Sigmoid colon (tissue), 7 donors: ENCODE measurements around the gene RPS15. TPM values are rescaled to one million over a fixed set of nuclear protein-coding genes. Genes with fewer than 3 reads are reported as not detected.

Experiments used
- DNase-seq: peaks from one replicate; pipeline ENCODE4 v3.0.0-alpha.2; 2019
- H3K27ac ChIP-seq, 4 donors: fragments of 200-600 bp; sonication (generic); one replicate each; pipeline ENCODE4 v1.5.1; 2016 to 2019; ENCODE audit warnings: mild to moderate bottlenecking in 1 of 4
- H3K27me3 ChIP-seq, 3 donors: fragments of 200-600 bp; sonication (generic); one replicate each; pipeline ENCODE4 v1.5.1; 2019; ENCODE audit warnings: mild to moderate bottlenecking in 1 of 3
- H3K36me3 ChIP-seq, 4 donors: fragments of 200-600 bp; sonication (generic); one replicate each; pipeline ENCODE4 v1.5.1; 2016 to 2019
- H3K4me1 ChIP-seq, 4 donors: fragments of 200-600 bp; sonication (generic); one replicate each; pipeline ENCODE4 v1.5.1; 2017 to 2019
- H3K4me3 ChIP-seq, 4 donors: fragments of 200-600 bp; sonication (generic); one replicate each; pipeline ENCODE4 v1.5.1; 2017 to 2019; ENCODE audit warnings: mild to moderate bottlenecking in 2 of 4, moderate library complexity in 1 of 4
- H3K9me3 ChIP-seq, 4 donors: fragments of 200-600 bp in 3 of 4; sonication (generic) in 3 of 4; one replicate each; pipeline versions ENCODE4 v1.5.1 to v1.6.1; 2013 to 2019
- EP300 ChIP-seq, 4 donors: sonication (generic); formaldehyde crosslinking; IDR thresholded peaks; one replicate each; pipeline ENCODE4 v1.6.1; 2017; ENCODE audit warnings: antibody characterized with exemption in 4 of 4
- POLR2A ChIP-seq, 2 donors: fragments of 450-650 bp; IDR thresholded peaks; one replicate each; pipeline ENCODE4 v1.6.1; 2016; ENCODE audit warnings: antibody characterized with exemption in 2 of 2, mild to moderate bottlenecking in 2 of 2, moderate library complexity in 2 of 2
- POLR2AphosphoS5 ChIP-seq, 4 donors: sonication (generic); formaldehyde crosslinking; IDR thresholded peaks; one replicate each; pipeline ENCODE4 v1.6.1; 2017; ENCODE audit warnings: antibody characterized with exemption in 4 of 4
- WGBS, 2 donors: extraction: QIAGEN DNeasy Blood & Tissue Kit; methylation state at CpG; one replicate each; pipeline ENCODE4 v1.1.7; 2013; 5-methylcytosine and 5-hydroxymethylcytosine counted together
- intact Hi-C: fragments of 100-400 bp; cut with DNase I; formaldehyde crosslinking; loops from one replicate; pipeline ENCODE4 v1.15.1; 2023
- polyA plus RNA-seq, 3 donors: library from polyadenylated mRNA; stranded (reverse); fragments of 200-250 nt; gene quantifications; one replicate each; pipeline ENCODE4 v1.2.3, GENCODE V29; 2013
- total RNA-seq, 4 donors: library from RNA; depleted of rRNA; stranded (reverse); fragments of >200 nt; gene quantifications; one replicate each; pipeline ENCODE4 v1.1.0, GENCODE V29; 2016
- TF ChIP-seq, protein P1 (sequence below), 4 experiments: fragments of 450-650 bp in 3 of 4; fragments of 200-600 bp in 1 of 4; IDR thresholded peaks; one replicate each; pipeline ENCODE4 v1.5.1; 2016 to 2019; ENCODE audit warnings: antibody characterized with exemption in 4 of 4, mild to moderate bottlenecking in 3 of 4, moderate library complexity in 2 of 4
- donor health status: healthy with polysubstance abuse.
- donor health status: Bipolar disorder and iron deficiency.
- donor health status: healthy.

The RPS15 gene
- total and polyA plus RNA-seq, 7 donors: 2,516 to 5,641 (median 3,724) TPM

DNA sequence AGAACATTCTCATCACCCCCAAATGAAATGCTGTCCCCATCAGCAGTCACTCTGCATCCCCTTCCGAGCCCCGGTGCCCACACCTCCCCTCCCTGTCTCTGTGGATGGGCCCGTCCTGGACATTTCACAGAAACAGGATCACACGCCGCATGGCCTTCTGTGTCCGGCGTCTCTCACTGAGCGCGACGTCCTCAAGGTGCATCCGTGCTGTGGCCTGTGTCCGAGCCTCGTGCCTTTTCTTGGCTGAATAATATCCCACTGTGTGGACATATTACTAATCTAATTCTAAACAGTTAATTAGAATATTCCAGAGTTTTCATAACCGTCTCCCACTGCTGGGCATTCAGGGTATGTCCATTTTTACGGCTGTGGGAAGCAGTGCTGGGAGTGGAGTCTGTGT, 45.8 kb upstream of the RPS15 start:
- Histone ChIP-seq H3K4me3 (no peak overlapping the region), H3K27me3 (no peaks in the 10 kb centered on the region), H3K4me1 (peaks cover 0 to 22% (median 12%) of the 10 kb centered on the region in 4 donors), H3K27ac (no peak overlapping the region), H3K36me3 (peaks cover 20 to 71% (median 53%) of the 10 kb centered on the region in 4 donors), H3K9me3 (no peaks in the 10 kb centered on the region)
- intact Hi-C loops: no loop called here
- no peak for DNase-seq
- WGBS, 2 donors: 96 to 97% methylated on average over 15 of the region's 15 CpGs
- no peak for TF ChIP-seq POLR2AphosphoS5 (IDR thresholded peaks at IDR 0.05)
- TF ChIP-seq, protein P1, sequence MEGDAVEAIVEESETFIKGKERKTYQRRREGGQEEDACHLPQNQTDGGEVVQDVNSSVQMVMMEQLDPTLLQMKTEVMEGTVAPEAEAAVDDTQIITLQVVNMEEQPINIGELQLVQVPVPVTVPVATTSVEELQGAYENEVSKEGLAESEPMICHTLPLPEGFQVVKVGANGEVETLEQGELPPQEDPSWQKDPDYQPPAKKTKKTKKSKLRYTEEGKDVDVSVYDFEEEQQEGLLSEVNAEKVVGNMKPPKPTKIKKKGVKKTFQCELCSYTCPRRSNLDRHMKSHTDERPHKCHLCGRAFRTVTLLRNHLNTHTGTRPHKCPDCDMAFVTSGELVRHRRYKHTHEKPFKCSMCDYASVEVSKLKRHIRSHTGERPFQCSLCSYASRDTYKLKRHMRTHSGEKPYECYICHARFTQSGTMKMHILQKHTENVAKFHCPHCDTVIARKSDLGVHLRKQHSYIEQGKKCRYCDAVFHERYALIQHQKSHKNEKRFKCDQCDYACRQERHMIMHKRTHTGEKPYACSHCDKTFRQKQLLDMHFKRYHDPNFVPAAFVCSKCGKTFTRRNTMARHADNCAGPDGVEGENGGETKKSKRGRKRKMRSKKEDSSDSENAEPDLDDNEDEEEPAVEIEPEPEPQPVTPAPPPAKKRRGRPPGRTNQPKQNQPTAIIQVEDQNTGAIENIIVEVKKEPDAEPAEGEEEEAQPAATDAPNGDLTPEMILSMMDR (IDR thresholded peaks at IDR 0.05): no peak
- no peak for TF ChIP-seq EP300 (IDR thresholded peaks at IDR 0.05)
- TF ChIP-seq POLR2A (IDR thresholded peaks at IDR 0.05): no peak

DNA sequence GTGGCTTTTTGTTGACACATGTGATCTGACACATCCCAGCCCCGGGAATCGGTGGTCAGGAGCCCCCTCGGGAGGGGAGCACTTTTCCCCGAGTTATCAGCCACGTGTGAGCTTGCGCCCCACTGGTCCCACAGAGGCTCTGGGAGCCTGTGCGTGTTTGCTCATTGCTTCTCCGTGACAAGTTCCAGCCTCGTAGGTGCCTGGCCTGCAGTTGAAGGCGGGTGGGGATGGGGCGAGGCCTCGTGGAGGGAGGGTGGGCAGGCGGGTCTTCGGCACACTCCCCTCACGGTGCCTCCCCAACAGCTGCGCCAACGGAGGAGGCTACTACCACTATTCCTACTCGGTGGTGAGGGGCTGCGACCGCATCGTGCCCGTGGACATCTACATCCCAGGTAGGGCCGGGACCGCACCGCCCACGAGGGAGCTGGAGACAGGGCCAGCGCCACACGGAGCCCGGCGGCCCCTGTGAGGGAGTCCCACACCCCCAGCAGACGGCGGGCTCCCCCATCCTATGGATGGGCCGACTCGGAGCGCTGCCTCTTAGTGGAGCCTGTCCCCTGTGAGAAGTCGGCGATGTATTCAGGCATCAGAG, 45.2 kb upstream of the RPS15 start:
- no peak overlapping the region for H3K4me3 ChIP-seq
- peaks cover 0 to 19% (median 11%) of the 10 kb centered on the region in 4 donors for H3K4me1 ChIP-seq
- no peak overlapping the region for H3K27ac ChIP-seq
- H3K27me3 ChIP-seq: no peaks in the 10 kb centered on the region
- 93 to 95% methylated on average over 37 of the region's 37 CpGs for WGBS, 2 donors
- TF ChIP-seq EP300 (IDR thresholded peaks at IDR 0.05): no peak
- TF ChIP-seq POLR2AphosphoS5 (IDR thresholded peaks at IDR 0.05): no peak
- TF ChIP-seq POLR2A (IDR thresholded peaks at IDR 0.05): no peak
- TF ChIP-seq, protein P1 (IDR thresholded peaks at IDR 0.05): no peak
- intact Hi-C loops: no loop called here
- H3K9me3 ChIP-seq: no peaks in the 10 kb centered on the region
- DNase-seq: no peak
- peaks cover 19 to 66% (median 51%) of the 10 kb centered on the region in 4 donors for H3K36me3 ChIP-seq

DNA sequence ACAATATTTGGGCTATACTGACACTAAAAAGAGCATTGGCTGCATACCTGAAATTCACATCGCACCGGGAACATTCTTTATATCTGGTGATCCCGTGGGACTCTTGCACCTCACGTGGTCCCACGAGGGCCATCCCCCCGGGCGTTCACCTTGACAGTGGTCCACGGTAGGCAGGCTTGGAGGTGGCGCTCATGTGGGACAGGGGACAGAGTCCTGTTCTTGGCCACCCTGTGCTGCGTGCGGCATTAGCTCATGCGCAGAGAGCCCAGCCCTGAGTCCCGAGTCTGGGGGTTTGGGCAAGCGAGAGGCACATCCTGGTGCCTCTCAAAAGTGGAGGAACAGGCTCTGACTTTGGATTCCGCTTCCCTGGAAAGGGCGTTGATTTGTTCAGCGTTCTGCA, 44.4 kb upstream of the RPS15 start:
- no peaks in the 10 kb centered on the region for H3K27me3 ChIP-seq
- intact Hi-C loops: no loop called here

DNA sequence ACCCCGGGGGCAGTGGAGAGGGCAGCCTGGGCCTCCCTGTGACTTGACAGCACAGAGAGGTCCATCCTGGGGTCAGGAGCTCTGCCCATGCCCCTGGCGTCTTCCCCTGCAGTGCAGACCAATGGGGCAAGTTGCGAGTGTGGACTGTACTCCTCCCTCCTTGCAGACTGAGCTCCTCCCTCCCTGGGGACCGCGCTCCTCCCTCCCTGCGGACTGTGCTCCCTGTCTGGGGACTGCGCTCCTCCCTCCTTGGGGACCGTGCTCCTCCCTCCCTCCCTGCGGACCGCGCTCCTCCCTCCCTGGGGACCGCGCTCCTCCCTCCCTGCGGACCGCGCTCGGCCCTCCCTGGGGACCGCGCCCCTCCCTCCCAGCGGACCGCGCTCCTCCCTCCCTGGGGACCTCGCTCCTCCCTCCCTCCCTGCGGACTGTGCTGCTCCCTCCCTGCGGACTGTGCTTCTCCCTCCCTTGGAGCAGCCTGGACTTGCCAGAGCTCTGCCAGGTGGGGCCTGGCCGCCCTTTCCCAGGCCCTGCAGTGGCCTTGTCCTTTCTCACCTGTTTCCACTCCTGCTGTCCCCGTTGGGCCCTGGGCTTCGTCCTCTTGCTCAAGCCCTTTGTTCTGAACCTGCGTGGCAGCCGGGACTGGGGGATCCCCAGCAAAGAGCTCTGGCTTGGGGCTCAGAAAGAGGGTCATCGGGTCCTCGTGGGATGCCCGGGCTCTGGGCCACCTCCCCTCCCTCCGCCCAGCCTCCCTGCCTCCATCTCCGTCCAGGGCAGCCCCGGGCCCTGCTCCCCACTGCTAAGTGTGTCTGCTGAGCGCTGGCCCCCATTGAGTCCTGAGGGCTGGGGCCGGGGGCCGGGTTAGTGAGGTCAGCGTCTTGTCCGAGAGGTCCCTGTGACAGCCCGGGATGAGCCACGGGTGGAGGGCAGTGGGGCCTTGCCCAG, 43.7 kb upstream of the RPS15 start:
- peaks cover 5 to 51% (median 38%) of the 10 kb centered on the region in 4 donors for H3K36me3 ChIP-seq
- H3K27me3 ChIP-seq: no peaks in the 10 kb centered on the region
- H3K4me3 ChIP-seq: no peak overlapping the region
- 85% methylated on average over 43 of the region's 43 CpGs for WGBS, 2 donors
- H3K27ac ChIP-seq: no peak overlapping the region
- intact Hi-C loops: no loop called here
- TF ChIP-seq POLR2AphosphoS5 (IDR thresholded peaks at IDR 0.05) (no peak), POLR2A (IDR thresholded peaks at IDR 0.05) (no peak), EP300 (IDR thresholded peaks at IDR 0.05) (no peak)
- TF ChIP-seq, protein P1 (IDR thresholded peaks at IDR 0.05): no peak
- peaks cover 0 to 19% (median 11%) of the 10 kb centered on the region in 4 donors for H3K4me1 ChIP-seq
- H3K9me3 ChIP-seq: no peaks in the 10 kb centered on the region
- no peak for DNase-seq

More for the DNA sequence above, 44.4 kb upstream of the RPS15 start:
- 94 to 95% methylated on average over 17 of the region's 17 CpGs for WGBS, 2 donors
- TF ChIP-seq EP300 (IDR thresholded peaks at IDR 0.05) (no peak), POLR2A (IDR thresholded peaks at IDR 0.05) (no peak), POLR2AphosphoS5 (IDR thresholded peaks at IDR 0.05) (no peak)
- TF ChIP-seq, protein P1 (IDR thresholded peaks at IDR 0.05): no peak
- no peak overlapping the region for H3K4me3 ChIP-seq
- no peak for DNase-seq
- no peak overlapping the region for H3K27ac ChIP-seq
- peaks cover 12 to 58% (median 45%) of the 10 kb centered on the region in 4 donors for H3K36me3 ChIP-seq
- peaks cover 0 to 19% (median 11%) of the 10 kb centered on the region in 4 donors for H3K4me1 ChIP-seq
- H3K9me3 ChIP-seq: no peaks in the 10 kb centered on the region
